K562 (cell line): Measurements from ENCODE around the gene IGSF3. TPM values are rescaled to one million over a fixed set of nuclear protein-coding genes. Genes with fewer than 3 reads are reported as not detected.
A peak's percentile ranks its signal among the peaks of the same experiment; 100 is the strongest.
"Not testable (repeated sequence)": the region's sequence is repeated elsewhere in the genome, so short reads cannot be mapped to it uniquely, and the experiment has no call there.

ENCODE experiments used
- ATAC-seq: fragments of 200-7000 bp; cut with Tn5 transposase; 3 replicates; pipeline ENCODE4 v1.9.1; 2020; ENCODE audit warnings: moderate library complexity
- BruUV-seq: library from RNA; stranded (reverse); fragments of 400-500 nt; replicated peaks from 2 replicates; lab custom pipeline; 2021; lab: Mats Ljungman, UMichigan
- CTCF ChIA-PET: fragments of 300-600 bp; formaldehyde crosslinking; extraction: SDS; loops from one replicate; lab custom pipeline; 2021; ENCODE audit warnings: low intra/inter-chr PET ratio; lab: Yijun Ruan, JAX
- POLR2A ChIA-PET: fragments of 300-600, 350-650 bp; sonication (Branson Sonifier 250); formaldehyde crosslinking; extraction: SDS; loops from one replicate; lab custom pipeline; 2021; ENCODE audit warnings: antibody characterized with exemption, inconsistent platforms; lab: Yijun Ruan, JAX
- DNase-seq, 4 experiments: peaks; one replicate each; pipeline versions ENCODE4 v3.0.0 to v3.0.0-alpha.2; 2011 to 2018; ENCODE audit warnings: low spot score in 3 of 4, mixed read lengths in 3 of 4; ENCODE audit errors: extremely low read depth in 1 of 4
- FAIRE-seq: peaks from 2 replicates; lab custom pipeline; 2011; peaks lifted over from hg19 to GRCh38; lab: Jason Lieb, UNC
- H2AFZ ChIP-seq: 2 replicates; pipeline ENCODE4 v1.6.0; 2011; ENCODE audit warnings: low read depth, low read length, control low read depth, inconsistent platforms
- H3K27ac ChIP-seq: fragments of 200-600 bp; 3 replicates; pipeline ENCODE4 v1.8.0; 2011; ENCODE audit warnings: low read depth, mild to moderate bottlenecking, control low read depth, inconsistent platforms, low read length, moderate library complexity, mixed read lengths; ENCODE audit errors: extremely low read depth
- H3K27me3 ChIP-seq, 2 experiments: fragments of 300-600 bp in 1 of 2; 2 replicates in 1 of 2; 3 replicates in 1 of 2; pipeline versions ENCODE4 v1.6.0 to v1.8.0; 2011; ENCODE audit warnings: inconsistent platforms in 2 of 2, low read length in 2 of 2, mild to moderate bottlenecking in 1 of 2, mixed read lengths in 1 of 2, moderate library complexity in 1 of 2; ENCODE audit not compliant: control insufficient read depth in 2 of 2, insufficient read depth in 2 of 2
- H3K36me3 ChIP-seq: fragments of 300-600 bp; 3 replicates; pipeline ENCODE4 v1.8.0; 2011; ENCODE audit warnings: mild to moderate bottlenecking, low read length, inconsistent platforms; ENCODE audit not compliant: control insufficient read depth, insufficient read depth
- H3K4me1 ChIP-seq, 2 experiments: fragments of 200-600 bp in 1 of 2; replicated peaks in 1 of 2; 2 replicates in 1 of 2; 3 replicates in 1 of 2; pipeline versions ENCODE4 v1.5.1 to v1.8.0; 2011; ENCODE audit warnings: inconsistent platforms in 2 of 2, low read length in 2 of 2, mild to moderate bottlenecking in 1 of 2, mixed read lengths in 1 of 2, moderate library complexity in 1 of 2; ENCODE audit not compliant: control insufficient read depth in 2 of 2, insufficient read depth in 2 of 2
- H3K4me2 ChIP-seq: 2 replicates; pipeline ENCODE4 v1.6.1; 2011; ENCODE audit warnings: low read length, control low read depth, inconsistent platforms, mixed read lengths; ENCODE audit not compliant: insufficient read depth
- H3K4me3 ChIP-seq: fragments of 200-600 bp; sonication (generic), shearing (Covaris generic); 2 replicates; pipeline ENCODE4 v1.5.1; 2016; ENCODE audit warnings: control low read depth, inconsistent platforms
- H3K79me2 ChIP-seq: fragments of 200-600 bp; 3 replicates; pipeline ENCODE4 v1.8.0; 2011; ENCODE audit warnings: low read length, inconsistent platforms; ENCODE audit not compliant: control insufficient read depth, insufficient read depth
- H3K9ac ChIP-seq, 2 experiments: 2 replicates each; pipeline versions ENCODE4 v1.6.0 to v1.6.1; 2011; ENCODE audit warnings: low read depth in 2 of 2, low read length in 2 of 2, control low read depth in 1 of 2, inconsistent platforms in 1 of 2, mild to moderate bottlenecking in 1 of 2, mixed read lengths in 1 of 2; ENCODE audit not compliant: insufficient read depth in 1 of 2
- H3K9me1 ChIP-seq: one replicate; pipeline ENCODE4 v1.6.0; 2011; ENCODE audit warnings: inconsistent platforms, mild to moderate bottlenecking, low read length, moderate library complexity; ENCODE audit not compliant: control insufficient read depth, insufficient read depth
- H3K9me3 ChIP-seq: replicated peaks from 2 replicates; pipeline ENCODE4 v1.5.1; 2011; ENCODE audit warnings: low read depth, low read length, inconsistent platforms; ENCODE audit not compliant: control insufficient read depth, insufficient read depth
- H4K20me1 ChIP-seq: replicated peaks from 2 replicates; pipeline ENCODE4 v1.6.1; 2011; ENCODE audit warnings: low read length, inconsistent platforms, mixed read lengths; ENCODE audit not compliant: control insufficient read depth, insufficient read depth
- FOSL1 ChIP-seq: fragments of 200-800 bp; sonication (Bioruptor generic); conservative IDR thresholded peaks from 2 replicates; pipeline ENCODE4 v1.6.1; 2016; ENCODE audit warnings: missing genetic modification characterization, missing compliant biosample characterization
- JUND ChIP-seq, 2 experiments: IDR thresholded peaks; 2 replicates in 1 of 2; 3 replicates in 1 of 2; pipeline ENCODE4 v1.6.1; 2011; ENCODE audit warnings: borderline replicate concordance in 2 of 2, low read depth in 2 of 2, low read length in 2 of 2, improper control_type of control experiment in 1 of 2, missing biosample characterization in 1 of 2, missing genetic modification characterization in 1 of 2, missing genetic modification reagents in 1 of 2
- WGBS: fragments of 100-300 bp; shearing (Covaris generic); methylation state at CpG from one replicate; pipeline ENCODE4 v1.1.6; 2016; ENCODE audit warnings: low coverage, mixed read lengths; ENCODE audit not compliant: insufficient coverage; ENCODE audit errors: missing lambda C conversion rate; 5-methylcytosine and 5-hydroxymethylcytosine counted together
- in situ Hi-C: fragments of 300-500 bp; cut with MboI; formaldehyde crosslinking; loops from 4 replicates; pipeline ENCODE4 v1.15.0; 2018; ENCODE audit warnings: inconsistent platforms, mixed read lengths
- intact Hi-C: fragments of 100-400 bp; cut with micrococcal nuclease; formaldehyde crosslinking; loops from 2 replicates; pipeline ENCODE4 v1.14.2; 2022
- polyA plus RNA-seq, 8 experiments: library from polyadenylated mRNA; depleted of rRNA in 4 of 8; stranded (reverse) in 5 of 8; unstranded in 3 of 8; fragments of >200 nt; fragmentation: Nextera tagmentation in 2 of 8; fragmentation: Illumina TruSeq in 1 of 8; extraction: Ambion mirVana in 2 of 8; extraction: Trizol in 1 of 8; gene quantifications; 2 replicates each; pipeline versions ENCODE4 v1.2.1 to v1.2.3, GENCODE V29; 2011 to 2014; ENCODE audit warnings: inconsistent platforms in 1 of 8, missing spikeins in 1 of 8
- total RNA-seq, 7 experiments: library from RNA; depleted of rRNA in 6 of 7; stranded (reverse); fragments of >200 nt in 6 of 7; fragmentation: Illumina TruSeq in 2 of 7; extraction: Trizol in 2 of 7; gene quantifications; 2 replicates each; pipeline versions ENCODE4 v1.2.1 to v1.2.3, GENCODE V29; 2011 to 2021; ENCODE audit warnings: low replicate concordance in 1 of 7
- TF ChIP-seq, protein P1 (sequence below), 2 experiments: fragments of 450-650 bp in 1 of 2; sonication (generic) in 1 of 2; formaldehyde crosslinking in 1 of 2; IDR thresholded peaks in 1 of 2; conservative IDR thresholded peaks in 1 of 2; 2 replicates each; pipeline versions ENCODE4 v1.6.1 to v1.8.1; 2016 to 2023; ENCODE audit warnings: mild to moderate bottlenecking in 2 of 2, moderate library complexity in 2 of 2, inconsistent platforms in 1 of 2, missing genetic modification reagents in 1 of 2

Gene IGSF3
- total and polyA plus RNA-seq, 9 of the 15 experiments (the other 6 are each of a cell fraction or from before 2014, with no cell fraction given) = 1.1 to 15.0 (median 8.3) TPM

DNA sequence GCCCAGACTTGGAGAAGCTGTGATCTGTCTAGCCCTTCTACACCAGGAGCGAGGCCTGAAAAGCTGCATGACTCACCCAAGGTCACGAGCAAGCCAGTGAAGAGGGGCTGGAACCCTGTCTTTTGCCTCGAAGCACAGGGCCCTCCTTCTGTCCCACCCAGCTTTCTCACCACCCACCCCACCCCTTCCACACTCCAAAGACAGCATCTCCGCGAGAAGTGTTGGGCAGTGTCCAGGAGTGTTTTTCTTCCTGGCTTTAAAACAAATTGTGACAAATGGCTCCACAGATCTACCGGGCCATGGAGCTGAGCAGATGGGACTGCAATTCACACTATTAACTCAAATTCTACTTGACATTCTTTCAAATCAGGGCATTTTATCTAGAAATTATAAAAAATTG, 30.9 kb downstream of the IGSF3 start:
- intact Hi-C loops; H3K27me3 ChIP-seq; DNase-seq; in situ Hi-C loops; H3K9ac ChIP-seq; H3K79me2 ChIP-seq; H3K27ac ChIP-seq; H2AFZ ChIP-seq; POLR2A ChIA-PET; BruUV-seq; CTCF ChIA-PET; H3K4me2 ChIP-seq; H3K9me1 ChIP-seq; H4K20me1 ChIP-seq; ATAC-seq; H3K4me3 ChIP-seq; H3K9me3 ChIP-seq; H3K36me3 ChIP-seq; FAIRE-seq; TF ChIP-seq JUND (tag; IDR thresholded peaks at IDR 0.05; ENCODE audit: borderline replicate concordance, low read depth, low read length): not testable (repeated sequence)
- TF ChIP-seq, protein P1, sequence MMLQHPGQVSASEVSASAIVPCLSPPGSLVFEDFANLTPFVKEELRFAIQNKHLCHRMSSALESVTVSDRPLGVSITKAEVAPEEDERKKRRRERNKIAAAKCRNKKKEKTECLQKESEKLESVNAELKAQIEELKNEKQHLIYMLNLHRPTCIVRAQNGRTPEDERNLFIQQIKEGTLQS (IDR thresholded peaks at IDR 0.05) = peak; percentile 20; the same call in 1 of the 2 replicates
- TF ChIP-seq, protein P1 (CRISPR knock-in tag; conservative IDR thresholded peaks at IDR 0.05) = not testable (repeated sequence)
- TF ChIP-seq JUND (IDR thresholded peaks at IDR 0.05; ENCODE audit: borderline replicate concordance, low read depth, low read length) (peak; percentile 49; the same call in 1 of the 2 replicates), FOSL1 (tag) (peak; percentile 55)
- whole genome bisulfite sequencing = 39% methylated on average over 5 of the region's 6 CpGs
- peaks cover 7 to 28% of the 10 kb centered on the region in 2 experiments; a peak in 4 of 5 replicates for H3K4me1 ChIP-seq

DNA sequence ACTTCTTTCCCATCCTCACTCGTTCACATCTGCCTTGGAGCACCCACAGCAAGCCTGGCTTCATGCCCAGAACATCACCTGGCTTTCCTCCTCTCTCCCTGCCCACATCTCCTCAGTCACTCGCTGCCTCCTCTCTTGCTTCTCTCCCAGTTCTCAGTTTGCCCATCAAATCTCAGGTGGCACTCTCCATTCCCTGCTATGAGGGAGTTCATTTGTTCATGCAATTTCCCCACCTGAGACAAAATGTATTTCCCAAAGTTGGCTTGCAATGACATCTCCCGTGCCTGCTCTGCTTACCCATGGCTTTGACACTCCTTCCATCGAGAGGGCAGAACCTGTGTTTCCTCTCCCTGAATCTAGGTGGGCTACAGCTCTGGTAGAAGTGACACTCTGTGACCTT, 33.1 kb downstream of the IGSF3 start:
- in situ Hi-C loops, H3K27ac ChIP-seq, DNase-seq, CTCF ChIA-PET, FAIRE-seq, ATAC-seq, H3K4me3 ChIP-seq, H3K9me1 ChIP-seq, H3K79me2 ChIP-seq, H3K9me3 ChIP-seq, H2AFZ ChIP-seq, H3K4me2 ChIP-seq, H3K36me3 ChIP-seq, BruUV-seq, H3K9ac ChIP-seq, H3K27me3 ChIP-seq, POLR2A ChIA-PET, H4K20me1 ChIP-seq: not testable (repeated sequence)
- 33% methylated on average over 4 of the region's 4 CpGs for WGBS
- intact Hi-C loops = loop anchor here (5.0 kb wide), 1 partner anchor 33 kb away; the partner anchor contains the start of gene IGSF3
- H3K4me1 ChIP-seq = peaks cover 11 to 30% of the 10 kb centered on the region in 2 experiments; a peak in 4 of 5 replicates
